ENCODE results near the gene ULK4.

The ULK4 gene

DNA sequence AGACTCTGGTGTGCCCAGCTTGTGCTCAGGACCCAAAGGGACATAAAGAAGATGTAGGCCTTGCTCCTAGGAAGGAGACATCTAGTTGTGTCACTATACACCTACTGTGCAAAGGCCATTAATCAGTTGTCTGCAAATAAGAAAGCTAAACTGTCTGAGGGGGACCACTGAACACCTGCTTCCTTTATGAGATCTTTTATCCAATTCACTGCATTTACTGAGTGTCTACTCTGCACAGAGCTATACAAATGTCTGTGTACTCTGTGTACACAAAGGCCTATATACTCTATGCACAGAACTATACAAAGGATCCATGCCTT is 637.8 kb downstream of the ULK4 start:
- Histone ChIP-seq H3K9me2 (replicated peaks; ENCODE audit: insufficient read depth, low read length) (no peaks in the 10 kb centered on the region), H4K20me1 (ENCODE audit: low read depth, low read length) (no peaks in the 10 kb centered on the region), H3K4me2 (ENCODE audit: low read depth, low read length, poor library complexity, severe bottlenecking) (no peak overlapping the region), H3K9ac (ENCODE audit: low read length) (no peak overlapping the region), H3K4me3 (ENCODE audit: insufficient read depth, low read length, poor library complexity, severe bottlenecking) (no peak overlapping the region), H3K36me3 (ENCODE audit: low read length) (no peaks in the 10 kb centered on the region), H3K9me3 (ENCODE audit: insufficient read depth, low read length) (no peaks in the 10 kb centered on the region), H3F3A (ENCODE audit: insufficient read depth) (no peaks in the 10 kb centered on the region), H3K27me3 (ENCODE audit: low read length) (no peaks in the 10 kb centered on the region), H3K79me2 (ENCODE audit: insufficient read depth, low read length) (no peaks in the 10 kb centered on the region), H3K27ac (ENCODE audit: low read depth, low read length) (no peak overlapping the region), H2AFZ (ENCODE audit: low read depth, low read length, severe bottlenecking) (no peak overlapping the region)
- TF ChIP-seq, protein P1, sequence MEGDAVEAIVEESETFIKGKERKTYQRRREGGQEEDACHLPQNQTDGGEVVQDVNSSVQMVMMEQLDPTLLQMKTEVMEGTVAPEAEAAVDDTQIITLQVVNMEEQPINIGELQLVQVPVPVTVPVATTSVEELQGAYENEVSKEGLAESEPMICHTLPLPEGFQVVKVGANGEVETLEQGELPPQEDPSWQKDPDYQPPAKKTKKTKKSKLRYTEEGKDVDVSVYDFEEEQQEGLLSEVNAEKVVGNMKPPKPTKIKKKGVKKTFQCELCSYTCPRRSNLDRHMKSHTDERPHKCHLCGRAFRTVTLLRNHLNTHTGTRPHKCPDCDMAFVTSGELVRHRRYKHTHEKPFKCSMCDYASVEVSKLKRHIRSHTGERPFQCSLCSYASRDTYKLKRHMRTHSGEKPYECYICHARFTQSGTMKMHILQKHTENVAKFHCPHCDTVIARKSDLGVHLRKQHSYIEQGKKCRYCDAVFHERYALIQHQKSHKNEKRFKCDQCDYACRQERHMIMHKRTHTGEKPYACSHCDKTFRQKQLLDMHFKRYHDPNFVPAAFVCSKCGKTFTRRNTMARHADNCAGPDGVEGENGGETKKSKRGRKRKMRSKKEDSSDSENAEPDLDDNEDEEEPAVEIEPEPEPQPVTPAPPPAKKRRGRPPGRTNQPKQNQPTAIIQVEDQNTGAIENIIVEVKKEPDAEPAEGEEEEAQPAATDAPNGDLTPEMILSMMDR (IDR thresholded peaks at IDR 0.05; ENCODE audit: insufficient read depth, low read length, poor library complexity, severe bottlenecking): no peak
- TF ChIP-seq EZH2phosphoT487 (conservative IDR thresholded peaks at IDR 0.05; ENCODE audit: low read length): no peak

DNA sequence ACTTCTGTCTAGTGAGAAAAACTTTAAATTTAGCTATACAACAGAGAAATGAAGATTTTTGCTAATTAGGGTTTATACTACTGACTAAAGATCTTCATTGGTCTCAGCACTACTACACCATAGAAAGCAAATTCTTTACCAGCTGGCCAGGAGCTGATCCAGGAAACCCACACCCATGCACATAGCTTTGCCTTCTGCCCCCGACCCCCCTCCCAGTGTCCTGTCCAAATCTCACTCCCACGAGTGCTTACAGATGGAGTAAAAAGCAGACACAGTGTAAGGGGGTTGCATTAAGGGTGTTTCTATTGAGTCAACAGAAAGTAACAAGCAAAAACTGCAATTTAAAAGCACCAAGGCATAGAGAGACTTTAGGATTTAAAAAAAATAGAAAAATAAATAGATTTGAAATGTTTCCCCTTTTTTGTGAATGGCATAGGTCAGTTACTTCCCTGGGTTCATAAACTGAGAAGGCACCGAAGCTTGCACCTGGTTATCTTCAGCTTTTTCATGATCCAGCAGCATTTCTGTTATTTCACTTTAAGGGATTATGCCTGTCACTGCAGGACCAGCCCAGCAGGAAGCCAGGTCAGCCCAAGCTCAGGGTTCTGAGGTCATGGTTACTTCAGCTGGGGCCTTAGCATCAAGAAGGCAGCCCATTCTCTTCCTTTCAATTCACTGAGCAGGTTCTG is 638.3 kb downstream of the ULK4 start:
- H3K9ac ChIP-seq (ENCODE audit: low read length): no peak overlapping the region
- no peaks in the 10 kb centered on the region for H3K27me3 ChIP-seq (ENCODE audit: low read length)
- H3F3A ChIP-seq (ENCODE audit: insufficient read depth): no peaks in the 10 kb centered on the region
- no peak overlapping the region for H3K4me2 ChIP-seq (ENCODE audit: low read depth, low read length, poor library complexity, severe bottlenecking)
- no peak overlapping the region for H3K4me3 ChIP-seq (ENCODE audit: insufficient read depth, low read length, poor library complexity, severe bottlenecking)
- no peaks in the 10 kb centered on the region for H3K36me3 ChIP-seq (ENCODE audit: low read length)
- H4K20me1 ChIP-seq (ENCODE audit: low read depth, low read length): no peaks in the 10 kb centered on the region
- H2AFZ ChIP-seq (ENCODE audit: low read depth, low read length, severe bottlenecking): no peak overlapping the region
- TF ChIP-seq, protein P1 (IDR thresholded peaks at IDR 0.05; ENCODE audit: insufficient read depth, low read length, poor library complexity, severe bottlenecking): no peak
- TF ChIP-seq EZH2phosphoT487 (conservative IDR thresholded peaks at IDR 0.05; ENCODE audit: low read length): no peak
- no peaks in the 10 kb centered on the region for H3K9me3 ChIP-seq (ENCODE audit: insufficient read depth, low read length)
- H3K27ac ChIP-seq (ENCODE audit: low read depth, low read length): no peak overlapping the region
- no peaks in the 10 kb centered on the region for H3K9me2 ChIP-seq (replicated peaks; ENCODE audit: insufficient read depth, low read length)
- H3K79me2 ChIP-seq (ENCODE audit: insufficient read depth, low read length): no peaks in the 10 kb centered on the region

DNA sequence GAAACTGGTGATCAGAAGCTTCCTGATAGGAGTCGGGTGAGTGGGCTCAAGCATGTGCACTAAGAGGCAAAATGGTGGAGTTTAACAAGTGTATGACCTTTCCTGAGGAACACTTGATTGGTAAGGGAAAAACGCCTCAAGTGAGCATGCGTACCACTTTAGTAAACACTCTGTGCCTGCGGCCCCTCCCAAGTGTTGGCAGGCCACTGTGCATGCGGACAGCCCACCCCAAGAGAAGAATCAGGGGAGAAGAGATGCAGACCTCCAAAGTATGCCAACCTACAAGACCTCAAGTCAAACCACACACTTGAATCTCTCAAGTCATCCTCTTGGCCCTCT is 640.3 kb downstream of the ULK4 start:
- TF ChIP-seq EZH2phosphoT487 (conservative IDR thresholded peaks at IDR 0.05; ENCODE audit: low read length): no peak
- TF ChIP-seq, protein P1 (IDR thresholded peaks at IDR 0.05; ENCODE audit: insufficient read depth, low read length, poor library complexity, severe bottlenecking): no peak
- no peaks in the 10 kb centered on the region for H3F3A ChIP-seq (ENCODE audit: insufficient read depth)
- no peaks in the 10 kb centered on the region for H3K27me3 ChIP-seq (ENCODE audit: low read length)
- H3K36me3 ChIP-seq (ENCODE audit: low read length): no peaks in the 10 kb centered on the region
- H4K20me1 ChIP-seq (ENCODE audit: low read depth, low read length): no peaks in the 10 kb centered on the region
- H3K27ac ChIP-seq (ENCODE audit: low read depth, low read length): no peak overlapping the region
- no peak overlapping the region for H3K4me2 ChIP-seq (ENCODE audit: low read depth, low read length, poor library complexity, severe bottlenecking)
- H2AFZ ChIP-seq (ENCODE audit: low read depth, low read length, severe bottlenecking): no peak overlapping the region
- H3K9me3 ChIP-seq (ENCODE audit: insufficient read depth, low read length): no peaks in the 10 kb centered on the region
- no peak overlapping the region for H3K4me3 ChIP-seq (ENCODE audit: insufficient read depth, low read length, poor library complexity, severe bottlenecking)
- no peaks in the 10 kb centered on the region for H3K79me2 ChIP-seq (ENCODE audit: insufficient read depth, low read length)
- no peaks in the 10 kb centered on the region for H3K9me2 ChIP-seq (replicated peaks; ENCODE audit: insufficient read depth, low read length)
- no peak overlapping the region for H3K9ac ChIP-seq (ENCODE audit: low read length)

Data from SU-DHL-6 (cell line).